Measurements from ENCODE around the gene ABHD3.
A peak's percentile ranks its signal among the peaks of the same experiment; 100 is the strongest.
"Not testable (repeated sequence)": the region's sequence is repeated elsewhere in the genome, so short reads cannot be mapped to it uniquely, and the experiment has no call there.

The ABHD3 gene
- total RNA-seq: 21.6 to 55.1 reads per million in 2 experiments

GRCh38 chr18:21704603-21705364 lies at the start of gene ABHD3:
Gene ABHD3, minus strand, starts transcription at chr18:21704774. Its CDS starts 109 bp downstream, at chr18:21704665.
- DNase-seq (ENCODE audit: low read depth): peak; percentile 89

GRCh38 chr18:21747764-21748693 lies 43.5 kb upstream of the ABHD3 start:
- no peak for DNase-seq (ENCODE audit: low read depth)

- DNase-seq (ENCODE audit: low read depth): no peak
Measured at GRCh38 chr18:21747268-21747667, 42.7 kb upstream of the ABHD3 start.

DNA sequence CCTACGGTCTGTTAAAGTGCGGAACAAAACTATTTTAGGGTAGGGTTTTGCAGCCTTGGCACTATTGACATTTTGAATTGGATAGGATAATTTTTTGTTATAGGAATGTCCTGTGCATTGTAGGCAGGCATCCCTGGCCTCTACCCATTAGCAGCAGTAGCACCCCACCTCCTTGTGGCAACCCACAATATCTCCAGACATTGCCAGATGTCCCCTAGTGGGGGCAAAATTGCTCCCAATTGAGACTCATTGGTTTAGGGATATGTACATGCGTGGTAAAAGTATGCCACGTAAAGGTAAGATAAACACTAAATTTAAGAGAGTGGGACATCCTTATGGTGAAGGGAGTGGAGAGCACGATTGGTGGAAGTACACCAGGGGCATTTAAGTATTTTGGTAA lies 40.7 kb upstream of the ABHD3 start:
- DNase-seq (ENCODE audit: low read depth): no peak

GRCh38 chr18:21743166-21743832 lies 38.7 kb upstream of the ABHD3 start:
- no peak for DNase-seq (ENCODE audit: low read depth)

DNA sequence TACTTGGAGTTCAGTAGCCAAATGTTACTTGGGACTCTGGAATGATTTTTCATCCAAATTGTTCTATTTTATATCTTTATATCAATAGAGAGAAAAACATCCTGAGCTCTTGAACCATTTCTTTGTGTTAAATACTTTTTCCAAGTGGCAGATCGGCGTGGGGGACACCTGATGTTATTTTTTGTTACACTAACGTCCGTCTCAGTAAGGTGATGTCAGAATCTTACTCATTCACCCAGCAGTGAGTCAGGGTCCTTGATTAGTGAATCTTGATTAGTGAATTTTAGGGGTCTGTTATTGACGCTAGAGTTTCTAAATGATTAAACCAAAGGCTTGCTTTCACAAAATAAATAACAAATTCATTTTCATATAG lies 37.7 kb upstream of the ABHD3 start:
- no peak for DNase-seq (ENCODE audit: low read depth)

GRCh38 chr18:21741562-21742314 lies 37.2 kb upstream of the ABHD3 start:
- DNase-seq (ENCODE audit: low read depth): peak; percentile 13

GRCh38 chr18:21741312-21741561 lies 36.7 kb upstream of the ABHD3 start:
- peak; percentile 29 for DNase-seq (ENCODE audit: low read depth)

- DNase-seq (ENCODE audit: low read depth): peak; percentile 97
Measured at GRCh38 chr18:21740538-21741311, 36.2 kb upstream of the ABHD3 start, which contains the start of gene MIB1. Gene MIB1, plus strand, starts transcription at chr18:21740792. Its CDS starts 792 bp downstream, at chr18:21741584.

DNA sequence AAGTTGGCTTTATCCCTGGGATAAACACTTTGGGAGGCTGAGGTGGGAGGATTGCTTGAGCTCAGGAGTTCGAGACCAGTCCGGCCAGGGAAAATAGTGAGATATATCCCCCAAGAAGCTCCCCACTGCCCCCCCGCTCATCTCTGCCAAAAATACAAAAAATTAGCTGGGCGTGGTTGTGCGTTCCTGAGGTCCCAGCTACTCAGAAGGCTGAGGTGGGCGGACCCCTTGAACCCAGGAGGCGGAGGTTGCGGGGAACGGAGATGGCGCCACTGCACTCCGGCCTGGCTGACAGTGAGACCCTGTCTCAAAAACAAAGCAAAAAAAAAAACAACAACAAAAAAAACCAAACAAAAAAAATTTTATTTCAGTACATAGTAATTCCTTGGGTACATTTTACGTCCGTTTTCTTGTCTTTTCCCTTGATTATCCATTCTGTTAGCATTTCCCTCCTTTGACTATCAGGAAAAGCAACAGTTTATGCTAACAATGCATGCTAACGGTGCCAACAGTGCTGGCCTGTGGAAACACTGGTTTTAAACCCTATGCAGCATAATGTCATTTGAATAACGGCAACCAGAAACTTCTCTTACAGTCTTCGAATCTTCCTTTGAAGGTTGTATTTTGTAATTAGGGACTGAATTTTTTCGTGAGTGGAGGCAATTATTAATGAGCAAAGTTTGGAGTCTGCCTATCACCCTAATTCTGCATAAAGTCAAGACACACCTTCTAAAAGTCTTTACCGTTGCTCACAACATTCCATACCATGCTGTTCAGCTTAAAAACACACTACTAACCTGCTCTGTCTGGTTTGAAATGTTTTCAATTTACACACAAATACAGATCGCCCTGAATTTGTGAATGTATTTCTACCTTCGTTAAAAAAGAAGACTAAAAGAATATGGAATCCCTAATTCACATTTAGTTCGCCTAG lies 35.3 kb upstream of the ABHD3 start:
- no peak for DNase-seq (ENCODE audit: low read depth)

DNA sequence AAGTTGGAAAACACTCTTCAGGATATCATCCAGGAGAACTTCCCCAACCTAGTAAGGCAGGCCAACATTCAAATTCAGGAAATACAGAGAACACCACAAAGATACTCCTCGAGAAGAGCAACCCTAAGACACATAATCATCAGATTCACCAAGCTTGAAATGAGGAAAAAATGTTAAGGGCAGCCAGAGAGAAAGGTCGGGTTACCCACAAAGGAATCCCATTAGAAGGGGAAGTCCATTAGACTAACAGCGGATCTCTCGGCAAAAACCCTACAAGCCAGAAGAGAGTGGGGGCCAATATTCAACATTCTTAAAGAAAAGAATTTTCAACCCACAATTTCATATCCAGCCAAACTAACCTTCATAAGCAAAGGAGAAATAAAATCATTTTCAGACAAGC lies 32.4 kb upstream of the ABHD3 start:
- not testable (repeated sequence) for DNase-seq (ENCODE audit: low read depth)

DNA sequence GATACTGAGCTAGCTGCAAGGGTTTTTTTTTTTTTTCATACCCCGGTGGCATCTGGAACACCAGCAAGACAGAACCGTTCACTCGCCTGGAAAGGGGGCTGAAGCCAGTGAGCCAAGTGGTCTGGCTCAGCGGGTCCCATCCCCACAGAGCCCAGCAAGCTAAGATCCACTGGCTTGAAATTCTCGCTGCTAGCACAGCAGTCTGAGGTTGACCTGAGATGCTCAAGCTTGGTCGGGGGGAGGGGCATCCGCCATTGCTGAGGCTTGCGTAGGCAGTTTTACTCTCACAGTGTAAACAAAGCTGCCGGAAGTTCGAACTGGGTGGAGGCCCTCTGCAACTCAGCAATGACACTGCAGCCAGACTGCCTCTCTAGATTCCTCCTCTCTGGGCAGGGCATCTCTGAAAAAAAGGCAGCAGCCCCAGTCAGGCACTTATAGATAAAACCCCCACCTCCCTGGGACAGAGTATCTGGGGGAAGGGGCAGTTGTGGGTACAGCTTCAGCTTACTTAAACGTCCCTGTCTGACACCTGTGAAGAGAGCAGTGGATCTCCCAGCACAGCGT lies 31.0 kb upstream of the ABHD3 start:
- peak; percentile 59 for DNase-seq (ENCODE audit: low read depth)

DNA sequence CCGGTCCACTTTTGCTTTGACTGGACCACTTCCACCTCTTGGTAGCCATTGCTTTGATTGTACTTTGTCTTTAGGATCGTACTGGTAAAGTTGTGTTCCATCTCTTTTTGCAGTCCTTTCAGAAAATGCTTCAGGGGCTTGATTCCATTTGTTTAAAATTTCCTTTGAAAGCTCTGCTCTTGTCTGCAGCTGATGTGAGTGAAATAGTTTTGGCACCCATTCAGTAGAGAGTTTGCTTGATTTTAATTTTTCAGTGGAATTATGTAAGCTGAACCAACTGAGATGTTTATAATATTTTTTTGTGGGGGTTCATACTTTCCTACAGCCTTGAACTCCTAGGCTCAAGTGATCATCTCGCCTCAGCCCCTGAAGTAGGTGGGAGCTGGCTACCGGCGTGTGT lies 28.4 kb upstream of the ABHD3 start:
- no peak for DNase-seq (ENCODE audit: low read depth)

DNA sequence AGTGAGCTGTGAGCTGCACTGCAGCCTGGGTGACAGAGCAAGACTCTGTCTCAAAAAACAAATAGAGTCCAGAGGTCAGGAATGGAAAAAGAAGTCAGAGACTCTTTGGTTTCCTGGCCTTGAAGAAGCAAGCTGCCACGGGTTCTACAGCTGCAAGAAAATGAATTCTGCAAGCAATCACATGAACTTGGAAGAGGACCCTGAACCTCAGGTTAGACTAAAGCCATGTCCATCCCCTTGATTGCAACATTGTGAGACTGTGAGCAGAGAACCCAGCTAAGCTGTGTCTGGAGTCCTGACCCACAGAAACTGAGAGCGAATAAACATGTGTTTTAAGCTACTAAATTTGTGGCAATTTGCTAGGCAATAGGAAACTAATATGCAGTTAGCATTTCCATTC lies 23.1 kb upstream of the ABHD3 start:
- no peak for DNase-seq (ENCODE audit: low read depth)

GRCh38 chr18:21725201-21725600 lies 20.6 kb upstream of the ABHD3 start:
- no peak for DNase-seq (ENCODE audit: low read depth)

DNA sequence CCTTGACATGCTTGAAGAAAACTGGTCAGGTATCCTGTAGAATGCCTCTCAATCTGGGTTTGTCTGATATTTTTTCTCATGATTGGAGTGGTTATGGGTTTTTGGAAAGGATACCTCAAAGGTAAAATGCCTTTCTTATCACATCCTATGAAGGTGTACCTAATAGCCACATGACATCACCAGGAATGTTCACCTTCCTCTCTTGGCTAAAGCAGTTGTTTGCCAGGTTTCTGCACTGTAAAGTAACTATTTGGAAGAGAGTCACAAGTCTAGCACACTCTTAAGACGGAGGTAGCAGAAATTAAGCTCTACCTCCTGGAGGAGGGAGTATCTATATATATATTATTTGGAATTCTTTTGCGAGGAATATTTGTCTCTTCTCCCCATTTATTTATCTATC lies 18.1 kb upstream of the ABHD3 start:
- DNase-seq (ENCODE audit: low read depth): no peak

DNA sequence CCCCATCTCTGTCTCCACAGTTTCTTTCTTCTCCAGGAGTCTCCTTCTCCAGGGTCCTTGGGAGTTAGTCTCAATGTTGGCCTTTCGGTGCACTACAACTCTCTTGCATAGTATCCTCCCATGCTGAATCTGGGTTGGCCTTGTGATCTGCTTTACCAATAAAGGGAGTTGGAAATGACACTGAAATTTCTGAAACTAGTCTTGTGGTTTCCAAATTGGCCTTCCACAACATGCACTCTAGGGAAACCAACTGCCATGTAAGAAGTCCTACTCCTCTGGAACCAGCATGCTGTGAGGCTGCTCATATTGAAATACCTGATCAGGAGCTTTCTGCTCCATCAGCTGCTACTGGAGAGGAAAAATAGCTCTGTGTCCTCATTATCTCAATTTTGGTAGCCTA lies 9.9 kb upstream of the ABHD3 start:
- no peak for DNase-seq (ENCODE audit: low read depth)

- not testable (repeated sequence) for DNase-seq (ENCODE audit: low read depth)
Measured at GRCh38 chr18:21707130-21707529, 2.6 kb upstream of the ABHD3 start.

DNA sequence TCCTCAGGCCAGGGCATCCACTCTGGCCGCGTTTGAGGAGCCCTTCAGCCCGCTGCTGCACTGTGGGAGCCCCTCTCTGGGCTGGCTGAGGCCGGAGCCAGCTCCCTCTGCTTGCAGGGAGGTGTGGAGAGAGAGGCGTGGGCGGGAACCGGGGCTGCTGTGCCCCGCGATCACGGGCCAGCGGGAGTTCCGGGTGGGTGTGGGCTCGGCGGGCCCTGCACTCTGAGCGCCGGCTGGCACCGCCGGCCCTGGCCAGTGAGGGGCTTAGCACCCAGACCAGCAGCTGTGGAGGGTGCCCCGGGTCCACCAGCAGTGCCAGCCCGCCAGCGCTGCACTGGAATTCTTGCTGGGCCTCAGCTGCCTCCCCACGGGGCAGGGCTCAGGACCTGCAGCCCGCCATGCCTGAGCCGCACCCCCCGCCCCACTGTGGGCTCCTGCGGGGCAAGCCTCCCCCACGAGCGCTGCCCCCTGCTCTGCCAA lies 1.9 kb upstream of the ABHD3 start:
- DNase-seq (ENCODE audit: low read depth): no peak
